Measurements from ENCODE around the gene ANK3.
A peak's percentile ranks its signal among the peaks of the same experiment; 100 is the strongest.

Gene ANK3

GRCh38 chr10:60271319-60272040, 118.2 kb downstream of the ANK3 start:
- no peak for DNase-seq

GRCh38 chr10:60270426-60270825, 119.2 kb downstream of the ANK3 start:
- DNase-seq = no peak

- peak; percentile 19 for DNase-seq
Observed at GRCh38 chr10:60267802-60268201, 121.9 kb downstream of the ANK3 start.

GRCh38 chr10:60266513-60266912, 123.2 kb downstream of the ANK3 start:
- DNase-seq = no peak

- DNase-seq = no peak
Observed at GRCh38 chr10:60262647-60263126, 127.0 kb downstream of the ANK3 start.

GRCh38 chr10:60260321-60260720, 129.4 kb downstream of the ANK3 start:
- no peak for DNase-seq

- DNase-seq = no peak
Observed at GRCh38 chr10:60258429-60258797, 131.3 kb downstream of the ANK3 start.

- DNase-seq = no peak
Observed at GRCh38 chr10:60257767-60258428, 131.8 kb downstream of the ANK3 start.

- DNase-seq = no peak
Observed at GRCh38 chr10:60254776-60255175, 134.9 kb downstream of the ANK3 start.

GRCh38 chr10:60253484-60253883, 136.2 kb downstream of the ANK3 start:
- no peak for DNase-seq

- no peak for DNase-seq
Observed at GRCh38 chr10:60252688-60253087, 137.0 kb downstream of the ANK3 start.

- DNase-seq = no peak
Observed at GRCh38 chr10:60246382-60246781, 143.3 kb downstream of the ANK3 start.

- DNase-seq = no peak
Observed at GRCh38 chr10:60239228-60239627, 150.4 kb downstream of the ANK3 start.

GRCh38 chr10:60238759-60239100, 150.9 kb downstream of the ANK3 start:
- DNase-seq = no peak

GRCh38 chr10:60237977-60238758, 151.5 kb downstream of the ANK3 start:
- no peak for DNase-seq

GRCh38 chr10:60236869-60237524, 152.7 kb downstream of the ANK3 start:
- no peak for DNase-seq

GRCh38 chr10:60235001-60235400, 154.7 kb downstream of the ANK3 start:
- DNase-seq = no peak

- DNase-seq = no peak
Observed at GRCh38 chr10:60234551-60234950, 155.1 kb downstream of the ANK3 start.

- no peak for DNase-seq
Observed at GRCh38 chr10:60230892-60231291, 158.8 kb downstream of the ANK3 start.

GRCh38 chr10:60224066-60224705, 165.5 kb downstream of the ANK3 start:
- no peak for DNase-seq

- no peak for DNase-seq
Observed at GRCh38 chr10:60222047-60222446, 167.6 kb downstream of the ANK3 start.

GRCh38 chr10:60212195-60212594, 177.5 kb downstream of the ANK3 start:
- DNase-seq = no peak
